Fibroblast of the conjunctiva (primary cell): Measurements from ENCODE around the gene ABCD3.
"Not testable (repeated sequence)": the region's sequence is repeated elsewhere in the genome, so short reads cannot be mapped to it uniquely, and the experiment has no call there.

Experiments used
- DNase-seq: peaks from one replicate; pipeline ENCODE4 v3.0.0-alpha.2; 2010; ENCODE audit warnings: low read depth

Gene ABCD3

GRCh38 chr1:94413311-94413710 lies 4.9 kb upstream of the ABCD3 start:
- DNase-seq = no peak

- DNase-seq = peak; percentile 55
These were observed 1.1 kb upstream of the ABCD3 start for GRCh38 chr1:94416901-94417727.

DNA sequence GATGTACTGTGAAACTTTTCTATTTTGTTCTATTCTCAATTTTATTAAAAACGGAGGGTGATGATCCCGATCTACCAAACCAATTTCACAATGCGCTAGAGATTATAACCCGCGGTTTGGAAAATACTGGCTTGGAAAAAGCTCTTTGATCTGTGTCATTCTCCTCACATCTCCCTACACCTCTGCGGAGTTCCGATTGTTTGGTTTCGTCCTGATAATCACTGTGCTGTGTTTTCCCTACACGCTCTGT lies 536 bp upstream of the ABCD3 start:
- DNase-seq = no peak

GRCh38 chr1:94418664-94419655 lies 771 bp downstream of the ABCD3 start:
- no peak for DNase-seq

- no peak for DNase-seq
These were observed 4.1 kb downstream of the ABCD3 start for GRCh38 chr1:94422115-94422820.

- DNase-seq = no peak
These were observed 7.8 kb downstream of the ABCD3 start for GRCh38 chr1:94425821-94426484.

- not testable (repeated sequence) for DNase-seq
These were observed 8.3 kb downstream of the ABCD3 start for GRCh38 chr1:94426485-94426870.

- no peak for DNase-seq
These were observed 10.3 kb downstream of the ABCD3 start for GRCh38 chr1:94428441-94428840.

DNA sequence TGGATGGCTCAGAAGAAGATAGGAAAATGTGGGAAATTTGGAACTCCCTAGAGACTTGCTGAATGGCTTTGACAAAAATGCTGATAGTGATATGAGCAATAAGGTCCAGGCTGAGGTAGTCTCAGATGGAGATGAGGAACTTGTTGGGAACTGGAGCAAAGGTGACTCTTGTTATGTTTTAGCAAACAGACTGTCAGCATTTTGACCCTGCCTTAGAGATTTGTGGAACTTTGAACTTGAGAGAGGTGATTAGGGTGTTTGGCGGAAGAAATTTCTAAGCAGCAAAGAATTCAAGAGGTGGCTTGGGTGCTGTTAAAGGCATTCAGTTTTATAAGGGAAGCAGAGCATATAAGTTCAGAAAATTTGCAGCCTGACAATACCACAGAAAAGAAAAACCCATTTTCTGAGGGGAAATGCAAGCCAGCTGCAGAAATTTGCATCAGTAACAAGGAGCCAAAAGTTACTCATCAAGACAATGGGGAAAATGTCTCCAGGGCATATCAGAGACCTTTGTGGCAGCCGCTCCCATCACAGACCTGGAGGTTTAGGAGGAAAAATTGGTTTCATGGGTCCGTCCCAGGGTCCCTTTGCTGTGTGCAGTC lies 10.8 kb downstream of the ABCD3 start:
- DNase-seq = not testable (repeated sequence)

- not testable (repeated sequence) for DNase-seq
These were observed 11.9 kb downstream of the ABCD3 start for GRCh38 chr1:94430066-94430465.

GRCh38 chr1:94433866-94434265 lies 15.7 kb downstream of the ABCD3 start:
- no peak for DNase-seq

GRCh38 chr1:94434365-94435045 lies 16.3 kb downstream of the ABCD3 start:
- no peak for DNase-seq

- no peak for DNase-seq
These were observed 20.6 kb downstream of the ABCD3 start for GRCh38 chr1:94438692-94439276.

GRCh38 chr1:94440088-94440487 lies 21.9 kb downstream of the ABCD3 start:
- DNase-seq = no peak

DNA sequence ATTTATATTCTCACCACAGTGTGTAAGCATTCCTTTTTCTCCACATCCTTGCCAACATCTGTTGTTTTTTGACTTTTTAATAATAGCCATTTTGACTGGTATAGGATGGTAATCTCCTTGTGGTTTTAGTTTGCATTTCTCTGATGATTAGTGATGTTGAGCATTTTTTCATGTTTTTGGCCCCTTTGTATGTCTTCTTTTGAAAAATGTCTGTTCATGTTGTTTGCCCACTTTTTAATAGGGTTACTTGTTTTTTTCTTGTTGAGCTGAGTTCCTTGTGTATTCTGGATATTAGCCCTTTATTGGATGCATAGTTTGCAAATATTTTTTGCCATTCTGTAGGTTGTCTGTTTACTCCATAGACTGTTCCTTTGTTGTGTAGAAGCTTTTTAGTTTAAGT lies 24.9 kb downstream of the ABCD3 start:
- DNase-seq = not testable (repeated sequence)

- DNase-seq = not testable (repeated sequence)
These were observed 26.6 kb downstream of the ABCD3 start for GRCh38 chr1:94444819-94445218.

DNA sequence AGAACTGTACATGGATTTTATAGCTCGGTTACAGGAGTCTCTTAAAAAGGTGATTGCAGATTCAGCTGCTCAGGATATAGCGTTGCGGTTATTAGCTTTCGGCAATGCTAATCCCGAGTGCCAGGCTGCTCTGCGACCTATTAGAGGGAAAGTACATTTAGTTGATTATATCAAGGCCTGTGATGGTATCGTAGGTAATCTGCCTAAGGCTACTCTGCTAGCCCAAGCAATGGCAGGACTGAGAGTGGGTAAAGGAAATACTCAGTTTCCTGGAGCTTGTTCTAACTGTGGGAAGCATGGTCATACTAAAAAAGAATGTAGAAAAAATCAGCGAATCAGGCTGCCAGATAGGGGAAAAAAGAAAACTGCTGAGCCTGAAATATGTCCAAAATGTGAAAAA lies 27.5 kb downstream of the ABCD3 start:
- DNase-seq = not testable (repeated sequence)

- not testable (repeated sequence) for DNase-seq
These were observed 28.0 kb downstream of the ABCD3 start for GRCh38 chr1:94446177-94446576.

- not testable (repeated sequence) for DNase-seq
These were observed 30.6 kb downstream of the ABCD3 start for GRCh38 chr1:94448741-94449140.

- DNase-seq = no peak
These were observed 38.5 kb downstream of the ABCD3 start for GRCh38 chr1:94456736-94457135.

- no peak for DNase-seq
These were observed 44.4 kb downstream of the ABCD3 start for GRCh38 chr1:94462606-94463005.
